CD4-positive, CD25-positive, alpha-beta regulatory T cell (primary cell): ENCODE measurements around the gene HOXC6. TPM values are rescaled to one million over a fixed set of nuclear protein-coding genes. Genes with fewer than 3 reads are reported as not detected.
A peak's percentile ranks its signal among the peaks of the same experiment; 100 is the strongest.

Source experiments
- ATAC-seq, 2 donors: fragments of 150-1000 bp; cut with Tn5 transposase; one replicate each; pipeline ENCODE4 v1.10.0; 2021; ENCODE audit warnings: low read depth in 2 of 2, moderate number of reproducible peaks in 2 of 2, moderate library complexity in 1 of 2
- DNase-seq, 3 donors: peaks; one replicate each; pipeline versions ENCODE4 v3.0.0 to v3.0.0-alpha.2; 2012 to 2022; ENCODE audit warnings: mixed read lengths in 1 of 3
- H3K27ac ChIP-seq: one replicate; pipeline ENCODE4 v1.7.0; 2013; ENCODE audit warnings: mild to moderate bottlenecking, low read length; ENCODE audit not compliant: insufficient read depth, poor library complexity, severe bottlenecking
- H3K27me3 ChIP-seq: one replicate; pipeline ENCODE4 v1.7.0; 2013; ENCODE audit warnings: low read length; ENCODE audit not compliant: control insufficient read depth, insufficient read depth
- H3K36me3 ChIP-seq: one replicate; pipeline ENCODE4 v1.7.0; 2013; ENCODE audit warnings: mild to moderate bottlenecking, low read length, moderate library complexity; ENCODE audit not compliant: control insufficient read depth, insufficient read depth
- H3K4me1 ChIP-seq: 2 replicates; pipeline ENCODE4 v1.7.0; 2013; ENCODE audit warnings: mild to moderate bottlenecking, low read length; ENCODE audit not compliant: insufficient read depth, control insufficient read depth, poor library complexity, severe bottlenecking
- H3K4me3 ChIP-seq: one replicate; pipeline ENCODE4 v1.7.0; 2013; ENCODE audit warnings: low read depth, mild to moderate bottlenecking, low read length, moderate library complexity
- H3K9me3 ChIP-seq, 2 experiments: 1 replicate in 1 of 2; 2 replicates in 1 of 2; pipeline ENCODE4 v1.7.0; 2013; ENCODE audit warnings: low read length in 2 of 2, mild to moderate bottlenecking in 1 of 2, moderate library complexity in 1 of 2; ENCODE audit not compliant: control insufficient read depth in 2 of 2
- H3K27ac Mint-ChIP-seq, 3 donors: one replicate each; pipeline ENCODE4 v1.8.0; 2020 to 2022; ENCODE audit warnings: mild to moderate bottlenecking in 3 of 3, mixed read lengths in 3 of 3, moderate library complexity in 2 of 3
- H3K27me3 Mint-ChIP-seq: one replicate; pipeline ENCODE4 v1.8.0; 2022; ENCODE audit warnings: mild to moderate bottlenecking, mixed read lengths
- H3K36me3 Mint-ChIP-seq: one replicate; pipeline ENCODE4 v1.8.0; 2020; ENCODE audit warnings: mixed read lengths
- H3K4me1 Mint-ChIP-seq, 4 donors: one replicate each; pipeline ENCODE4 v1.8.0; 2020 to 2022; ENCODE audit warnings: mixed read lengths in 4 of 4, mild to moderate bottlenecking in 1 of 4
- H3K4me3 Mint-ChIP-seq, 4 donors: one replicate each; pipeline ENCODE4 v1.8.0; 2020 to 2022; ENCODE audit warnings: mild to moderate bottlenecking in 4 of 4, mixed read lengths in 4 of 4, moderate library complexity in 3 of 4
- H3K9me3 Mint-ChIP-seq, 7 donors: one replicate each; pipeline ENCODE4 v1.8.0; 2020 to 2022; ENCODE audit warnings: mixed read lengths in 7 of 7, mild to moderate bottlenecking in 3 of 7, moderate library complexity in 2 of 7
- polyA plus RNA-seq, 4 donors: library from polyadenylated mRNA; unstranded; fragments of 300-500 nt; fragmentation: Illumina TruSeq; gene quantifications; one replicate each; pipeline ENCODE4 v1.2.3, GENCODE V29; 2021
- total RNA-seq: library from RNA; stranded (reverse); gene quantifications from one replicate; pipeline ENCODE4 v1.2.3, GENCODE V29; 2022

The HOXC6 gene
- total and polyA plus RNA-seq, 5 donors from 2014 or later = not detected

DNA sequence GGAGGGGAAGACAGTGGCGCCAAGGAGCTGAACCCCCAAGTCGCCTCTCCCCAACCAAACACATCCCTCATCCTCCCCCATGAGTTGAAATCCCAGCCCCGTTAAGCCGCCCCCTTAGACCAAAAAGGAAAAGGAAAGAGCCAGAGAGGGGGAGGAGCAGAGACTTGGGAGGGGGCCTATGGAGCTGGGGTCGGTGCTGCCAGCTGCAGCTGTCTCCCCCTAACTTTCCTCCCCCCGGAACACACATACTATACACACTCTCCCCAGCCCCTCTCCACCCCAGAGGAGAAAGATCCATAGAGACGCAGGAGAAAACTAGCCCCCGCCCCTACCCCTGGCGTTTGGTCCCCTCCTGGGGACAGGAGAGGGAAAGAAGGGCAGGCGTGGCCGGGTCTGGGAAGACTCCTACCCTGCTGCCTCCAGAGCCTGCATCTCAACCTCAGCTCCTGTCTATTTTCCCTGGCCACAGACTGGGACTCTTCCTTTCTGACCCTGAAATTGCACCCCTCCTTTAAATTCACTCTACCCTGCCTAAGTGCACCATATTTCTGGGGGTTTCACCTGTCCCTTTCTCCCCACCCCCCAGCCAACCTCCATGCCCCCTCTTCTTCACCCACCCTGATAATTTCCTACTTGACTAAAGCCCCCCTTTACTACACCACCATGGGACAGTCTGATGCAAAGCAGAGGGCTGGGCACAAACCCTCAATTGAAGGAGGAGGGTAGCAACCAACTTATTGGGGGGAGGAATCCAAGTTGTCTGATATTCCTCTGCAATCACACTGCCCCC lies 29.9 kb upstream of the HOXC6 start:
- Mint-ChIP-seq H3K4me1 (peaks cover 6 to 52% (median 23%) of the 10 kb centered on the region in 4 donors), H3K9me3 (peaks cover 0 to 3% (median 0%) of the 10 kb centered on the region in 7 donors), H3K36me3 (no peaks in the 10 kb centered on the region), H3K4me3 (peak overlapping the region in 2 of 4 donors; percentile 71 to 79), H3K27me3 (peaks cover 99% of the 10 kb centered on the region), H3K27ac (no peak overlapping the region)
- DNase-seq = no peak
- Histone ChIP-seq H3K27me3 (peaks cover 33% of the 10 kb centered on the region), H3K4me3 (no peak overlapping the region), H3K9me3 (no peaks in the 10 kb centered on the region), H3K36me3 (no peaks in the 10 kb centered on the region), H3K4me1 (peaks cover 47% of the 10 kb centered on the region), H3K27ac (no peak overlapping the region)
- ATAC-seq = no peak

DNA sequence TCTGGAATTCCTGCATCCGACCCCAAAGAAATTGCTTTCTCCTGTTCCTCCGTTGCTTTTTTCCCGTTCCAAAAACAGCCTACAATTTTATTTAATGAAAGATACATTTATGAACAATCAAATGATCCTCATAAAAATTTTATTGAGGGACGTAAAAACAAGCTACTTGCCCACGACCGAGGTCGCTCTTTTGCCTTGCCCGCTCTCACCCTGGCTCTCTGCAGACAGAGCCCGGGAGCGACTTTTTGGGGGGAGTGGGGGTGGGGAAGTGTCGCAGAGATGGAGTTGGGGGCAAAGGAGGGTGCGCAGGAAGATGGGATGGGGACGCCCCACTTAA lies 29.4 kb upstream of the HOXC6 start:
- peaks cover 34% of the 10 kb centered on the region for H3K27me3 ChIP-seq
- H3K36me3 ChIP-seq = no peaks in the 10 kb centered on the region
- no peaks in the 10 kb centered on the region for H3K9me3 ChIP-seq
- ATAC-seq (no peak), DNase-seq (no peak)
- Mint-ChIP-seq H3K27ac (no peak overlapping the region), H3K9me3 (peaks cover 0 to 3% (median 0%) of the 10 kb centered on the region in 7 donors), H3K4me3 (peak overlapping the region in 2 of 4 donors; percentile 38 to 71), H3K36me3 (no peaks in the 10 kb centered on the region), H3K27me3 (peaks cover 99% of the 10 kb centered on the region), H3K4me1 (peaks cover 6 to 48% (median 20%) of the 10 kb centered on the region in 4 donors)
- H3K4me1 ChIP-seq = peaks cover 47% of the 10 kb centered on the region
- no peak overlapping the region for H3K27ac ChIP-seq
- no peak overlapping the region for H3K4me3 ChIP-seq

DNA sequence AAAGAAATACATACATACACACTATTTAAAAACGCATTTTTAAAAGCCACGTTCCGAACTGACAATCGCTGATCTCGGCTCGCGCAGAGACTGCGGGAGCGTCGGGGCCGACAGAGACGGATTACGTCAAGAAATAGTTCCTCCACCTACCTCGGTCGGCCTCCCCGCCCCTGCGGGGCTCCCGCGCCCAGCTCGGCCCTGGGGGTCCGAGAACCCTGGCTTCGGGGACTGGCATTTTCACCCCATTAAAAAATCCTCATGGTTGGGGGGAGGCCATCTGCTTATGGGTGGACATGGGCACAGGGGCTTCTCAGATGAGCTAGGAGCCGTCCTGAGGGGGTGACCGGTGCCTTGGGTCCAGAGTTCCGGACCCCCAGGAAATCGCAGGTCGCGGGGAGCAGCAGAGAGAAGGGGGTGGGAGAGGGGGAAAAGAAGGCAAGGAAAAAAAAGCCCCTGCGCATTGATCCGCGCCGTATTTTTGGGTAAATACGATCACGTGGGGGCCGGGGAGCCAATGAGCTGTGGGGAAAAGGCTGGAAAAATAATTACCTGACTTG lies 28.6 kb upstream of the HOXC6 start:
- H3K36me3 ChIP-seq = no peaks in the 10 kb centered on the region
- Mint-ChIP-seq H3K27me3 (peaks cover 99% of the 10 kb centered on the region), H3K27ac (no peak overlapping the region), H3K9me3 (peaks cover 0 to 4% (median 0%) of the 10 kb centered on the region in 7 donors), H3K36me3 (no peaks in the 10 kb centered on the region), H3K4me3 (peak overlapping the region; percentile 56 to 73 (median 66)), H3K4me1 (peaks cover 6 to 41% (median 18%) of the 10 kb centered on the region in 4 donors)
- H3K27ac ChIP-seq = no peak overlapping the region
- DNase-seq = no peak
- peaks cover 39% of the 10 kb centered on the region for H3K27me3 ChIP-seq
- no peaks in the 10 kb centered on the region for H3K9me3 ChIP-seq
- H3K4me1 ChIP-seq = peaks cover 43% of the 10 kb centered on the region
- no peak for ATAC-seq
- H3K4me3 ChIP-seq = no peak overlapping the region

DNA sequence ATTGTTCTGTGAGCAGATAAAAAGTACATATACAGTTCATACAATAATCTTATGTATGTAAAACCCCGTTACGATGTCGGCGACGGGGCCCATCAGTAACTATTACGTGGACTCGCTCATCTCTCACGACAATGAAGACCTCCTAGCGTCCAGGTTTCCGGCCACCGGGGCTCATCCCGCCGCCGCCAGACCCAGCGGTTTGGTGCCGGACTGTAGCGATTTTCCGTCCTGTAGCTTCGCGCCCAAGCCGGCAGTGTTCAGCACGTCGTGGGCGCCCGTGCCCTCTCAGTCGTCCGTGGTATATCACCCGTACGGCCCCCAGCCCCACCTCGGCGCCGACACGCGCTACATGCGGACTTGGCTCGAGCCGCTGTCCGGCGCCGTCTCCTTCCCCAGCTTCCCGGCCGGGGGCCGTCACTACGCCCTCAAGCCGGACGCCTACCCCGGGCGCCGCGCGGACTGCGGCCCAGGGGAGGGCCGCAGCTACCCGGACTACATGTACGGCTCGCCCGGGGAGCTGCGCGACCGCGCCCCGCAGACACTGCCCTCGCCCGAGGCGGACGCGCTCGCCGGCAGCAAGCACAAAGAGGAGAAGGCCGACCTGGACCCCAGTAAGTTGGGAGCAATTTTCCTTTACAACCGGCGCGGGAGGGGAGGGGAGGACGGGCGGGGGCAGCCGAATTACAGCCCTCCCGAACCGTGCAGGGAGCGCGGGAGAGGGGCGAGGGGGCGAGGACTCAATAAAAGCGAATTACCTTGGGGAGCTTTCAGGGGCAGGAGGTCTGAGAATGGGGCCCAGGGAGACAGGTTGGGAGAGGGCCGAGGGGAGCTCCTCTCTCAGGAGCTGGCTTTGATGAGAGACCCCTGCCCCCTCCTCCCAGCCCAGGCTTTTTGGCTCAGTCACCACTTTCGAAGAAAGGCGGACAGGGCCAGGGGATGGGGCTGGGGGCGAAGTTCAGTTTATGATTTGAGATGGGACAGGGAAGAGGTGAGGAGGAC lies 27.8 kb upstream of the HOXC6 start, which contains the start of gene HOXC9:
Gene HOXC9, plus strand, starts transcription at position 46 of the 999 bp plus-strand sequence. Its CDS starts 28 bp downstream, at position 74.
- ATAC-seq = no peak
- H3K4me3 Mint-ChIP-seq = peak within 1 kb of the TSS; percentile 56 to 73 (median 66)
- DNase-seq = no peak
- H3K27me3 ChIP-seq = peaks cover 41% of the 10 kb centered on the region
- peaks cover 35% of the 10 kb centered on the region for H3K4me1 ChIP-seq
- H3K4me1 Mint-ChIP-seq = peaks cover under 1 to 36% (median 15%) of the 10 kb centered on the region in 4 donors
- H3K9me3 ChIP-seq = no peaks in the 10 kb centered on the region
- H3K27ac ChIP-seq = no peak within 1 kb of the TSS
- H3K4me3 ChIP-seq = no peak within 1 kb of the TSS
- peaks cover 0 to 4% (median 0%) of the 10 kb centered on the region in 7 donors for H3K9me3 Mint-ChIP-seq
- no peaks in the 10 kb centered on the region for H3K36me3 ChIP-seq
- H3K27ac Mint-ChIP-seq = no peak within 1 kb of the TSS
- H3K27me3 Mint-ChIP-seq = peaks cover 99% of the 10 kb centered on the region
- H3K36me3 Mint-ChIP-seq = no peaks in the 10 kb centered on the region

DNA sequence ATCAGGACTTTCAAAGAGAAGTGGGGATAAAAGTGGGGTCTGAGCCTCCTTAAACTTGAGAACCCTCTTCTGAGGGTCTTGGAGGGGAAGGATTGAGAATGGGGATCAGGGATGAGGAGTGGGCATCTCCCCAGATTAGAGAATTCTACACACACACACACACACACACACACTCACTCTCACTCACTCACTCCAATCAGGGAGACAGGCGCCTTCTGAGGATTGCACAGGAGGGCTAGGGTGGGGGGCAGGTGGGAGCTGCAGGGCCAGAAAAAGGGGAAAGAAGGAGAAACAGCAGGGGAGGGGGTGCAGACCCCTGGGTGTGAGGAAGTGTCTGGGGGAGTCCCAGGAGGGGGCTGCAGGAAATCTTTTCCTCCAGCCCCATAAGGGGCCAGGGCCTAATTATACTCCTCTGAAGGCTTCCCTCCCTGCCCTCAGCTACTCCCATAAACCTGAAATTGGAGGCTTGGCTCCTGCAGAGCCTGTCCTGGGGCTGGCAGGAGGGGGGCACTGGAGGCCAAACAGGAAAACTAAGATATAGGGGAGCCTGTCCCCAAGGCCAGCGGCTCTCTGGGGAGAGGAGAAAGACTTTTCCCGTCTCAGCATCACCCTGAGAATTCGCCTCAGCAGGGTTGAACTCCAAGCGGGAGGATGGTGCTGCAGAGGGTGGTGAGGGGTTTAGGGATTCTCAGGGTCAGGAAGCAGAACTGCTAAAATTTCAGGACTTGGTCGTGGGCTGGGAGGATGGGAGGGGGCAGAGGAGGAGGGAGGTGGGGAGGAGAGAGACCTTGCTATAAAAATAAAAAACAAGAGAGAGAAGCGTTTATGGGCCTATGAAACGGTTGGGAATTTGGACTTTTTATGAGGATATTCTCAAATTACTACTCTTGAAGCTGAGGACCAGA lies 26.7 kb upstream of the HOXC6 start:
- ATAC-seq = no peak
- H3K36me3 Mint-ChIP-seq = no peaks in the 10 kb centered on the region
- Histone ChIP-seq H3K9me3 (no peaks in the 10 kb centered on the region), H3K27ac (no peak overlapping the region), H3K4me3 (no peak overlapping the region), H3K36me3 (no peaks in the 10 kb centered on the region), H3K4me1 (peaks cover 32% of the 10 kb centered on the region), H3K27me3 (peaks cover 45% of the 10 kb centered on the region)
- peak overlapping the region in 1 of 4 donors; percentile 5 for H3K4me3 Mint-ChIP-seq
- DNase-seq = no peak
- peaks cover 0 to 4% (median 0%) of the 10 kb centered on the region in 7 donors for H3K9me3 Mint-ChIP-seq
- H3K27me3 Mint-ChIP-seq = peaks cover 99% of the 10 kb centered on the region
- H3K27ac Mint-ChIP-seq = peak overlapping the region in 1 of 3 donors; percentile 56
- H3K4me1 Mint-ChIP-seq = peaks cover 6 to 37% (median 17%) of the 10 kb centered on the region in 4 donors

DNA sequence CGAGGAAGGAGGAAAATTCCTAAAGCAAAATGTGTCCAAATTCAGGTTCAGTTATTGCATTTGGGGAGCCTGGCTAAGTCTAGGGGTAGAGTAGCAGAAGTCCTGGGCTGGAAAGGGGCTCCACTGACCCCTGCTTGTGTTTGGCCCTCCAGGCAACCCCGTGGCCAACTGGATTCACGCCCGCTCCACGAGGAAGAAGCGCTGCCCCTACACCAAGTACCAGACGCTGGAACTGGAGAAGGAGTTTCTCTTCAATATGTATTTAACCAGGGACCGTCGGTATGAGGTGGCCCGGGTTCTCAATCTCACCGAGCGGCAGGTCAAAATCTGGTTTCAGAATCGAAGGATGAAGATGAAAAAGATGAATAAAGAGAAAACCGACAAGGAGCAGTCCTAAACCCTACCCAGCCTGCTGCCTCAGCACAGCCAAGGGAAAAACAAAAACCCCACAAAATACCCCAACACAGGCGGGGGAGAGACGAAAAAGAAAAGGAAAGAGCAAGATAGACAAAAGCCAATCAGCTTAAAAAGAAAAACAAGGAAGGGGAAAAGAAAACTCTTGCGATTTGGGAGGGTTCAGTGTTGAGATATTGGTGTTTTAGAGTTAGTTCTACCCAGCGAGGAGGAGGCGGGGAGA lies 25.8 kb upstream of the HOXC6 start:
- H3K36me3 Mint-ChIP-seq = no peaks in the 10 kb centered on the region
- H3K4me3 Mint-ChIP-seq = peak overlapping the region in 2 of 4 donors; percentile 5 to 10
- H3K4me1 Mint-ChIP-seq = peaks cover 6 to 38% (median 17%) of the 10 kb centered on the region in 4 donors
- DNase-seq = no peak
- no peak overlapping the region for H3K27ac ChIP-seq
- peaks cover 31% of the 10 kb centered on the region for H3K4me1 ChIP-seq
- peaks cover 53% of the 10 kb centered on the region for H3K27me3 ChIP-seq
- H3K36me3 ChIP-seq = no peaks in the 10 kb centered on the region
- no peak for ATAC-seq
- no peak overlapping the region for H3K27ac Mint-ChIP-seq
- peaks cover 0 to 4% (median 0%) of the 10 kb centered on the region in 7 donors for H3K9me3 Mint-ChIP-seq
- no peaks in the 10 kb centered on the region for H3K9me3 ChIP-seq
- H3K27me3 Mint-ChIP-seq = peaks cover 99% of the 10 kb centered on the region
- H3K4me3 ChIP-seq = no peak overlapping the region
